K562 (cell line): ENCODE results near the gene AARS1. TPM values are rescaled to one million over a fixed set of nuclear protein-coding genes. Genes with fewer than 3 reads are reported as not detected.

Experiments used
- ATF6 ChIP-seq: sonication (generic); formaldehyde crosslinking; IDR thresholded peaks from 2 replicates; pipeline ENCODE4 v1.4.0; 2020; ENCODE audit warnings: mild to moderate bottlenecking, missing genetic modification reagents
- CBX8 ChIP-seq: fragments of 200-600 bp; sonication (generic); IDR thresholded peaks from 2 replicates; pipeline ENCODE4 v1.6.1; 2012; ENCODE audit warnings: borderline replicate concordance, mixed run types, low read depth, mild to moderate bottlenecking, moderate library complexity, mixed read lengths, low read length, control low read depth, inconsistent platforms; ENCODE audit not compliant: poor library complexity, severe bottlenecking; ENCODE audit errors: extremely low read depth
- CXXC5 ChIP-seq: fragments of 250-450 bp; sonication (Bioruptor Pico); IDR thresholded peaks from 2 replicates; pipeline ENCODE4 v1.8.0; 2022; ENCODE audit warnings: inconsistent platforms, mild to moderate bottlenecking, moderate library complexity
- E2F8 ChIP-seq: fragments of 450-650 bp; IDR thresholded peaks from 2 replicates; pipeline ENCODE4 v1.7.1; 2018; ENCODE audit warnings: mild to moderate bottlenecking, low read depth; ENCODE audit not compliant: partially characterized antibody
- HDAC6 ChIP-seq: IDR thresholded peaks from 2 replicates; pipeline ENCODE4 v1.6.1; 2012; ENCODE audit warnings: low read depth, mild to moderate bottlenecking, control low read depth, inconsistent platforms, low read length, moderate library complexity
- HMG20B ChIP-seq: fragments of 250-450 bp; sonication (Bioruptor Pico); IDR thresholded peaks from 2 replicates; pipeline ENCODE4 v1.5.0; 2021; ENCODE audit warnings: mild to moderate bottlenecking
- JUNB ChIP-seq: fragments of 450-650 bp; formaldehyde crosslinking; conservative IDR thresholded peaks from 2 replicates; pipeline ENCODE4 v1.4.0; 2020; ENCODE audit warnings: mild to moderate bottlenecking
- LEF1 ChIP-seq: fragments of 450-650 bp; IDR thresholded peaks from 2 replicates; pipeline ENCODE4 v1.6.1; 2016; ENCODE audit warnings: mild to moderate bottlenecking
- NR4A1 ChIP-seq, 2 experiments: fragments of 250-450 bp in 1 of 2; fragments of 450-650 bp in 1 of 2; sonication (Bioruptor Pico) in 1 of 2; IDR thresholded peaks; 2 replicates each; pipeline versions ENCODE4 v1.4.0 to v1.6.1; 2016 to 2020; ENCODE audit warnings: mild to moderate bottlenecking in 2 of 2, missing compliant biosample characterization in 1 of 2, missing genetic modification characterization in 1 of 2, moderate library complexity in 1 of 2
- RNF219 ChIP-seq: fragments of 250-450 bp; sonication (Bioruptor Pico); IDR thresholded peaks from 2 replicates; pipeline ENCODE4 v1.5.0; 2022; ENCODE audit warnings: mild to moderate bottlenecking
- SNAPC5 ChIP-seq: fragments of 250-450 bp; sonication (Bioruptor Pico); IDR thresholded peaks from 2 replicates; pipeline ENCODE4 v1.8.0; 2021; ENCODE audit warnings: moderate library complexity, mild to moderate bottlenecking, inconsistent platforms
- TFE3 ChIP-seq: fragments of 450-650 bp; formaldehyde crosslinking; IDR thresholded peaks from 2 replicates; pipeline ENCODE4 v1.4.0; 2020; ENCODE audit warnings: mild to moderate bottlenecking, mixed read lengths
- TGIF2 ChIP-seq: sonication (generic); formaldehyde crosslinking; IDR thresholded peaks from 2 replicates; pipeline ENCODE4 v1.8.1; 2022; ENCODE audit warnings: mild to moderate bottlenecking, missing genetic modification reagents, moderate library complexity
- TRIM28 ChIP-seq: fragments of 450-650 bp; IDR thresholded peaks from 2 replicates; pipeline ENCODE4 v1.6.1; 2017
- polyA plus RNA-seq, 8 experiments: library from polyadenylated mRNA; depleted of rRNA in 4 of 8; stranded (reverse) in 5 of 8; unstranded in 3 of 8; fragments of >200 nt; fragmentation: Nextera tagmentation in 2 of 8; fragmentation: Illumina TruSeq in 1 of 8; extraction: Ambion mirVana in 2 of 8; extraction: Trizol in 1 of 8; gene quantifications; 2 replicates each; pipeline versions ENCODE4 v1.2.1 to v1.2.3, GENCODE V29; 2011 to 2014; ENCODE audit warnings: inconsistent platforms in 1 of 8, missing spikeins in 1 of 8
- total RNA-seq, 7 experiments: library from RNA; depleted of rRNA in 6 of 7; stranded (reverse); fragments of >200 nt in 6 of 7; fragmentation: Illumina TruSeq in 2 of 7; extraction: Trizol in 2 of 7; gene quantifications; 2 replicates each; pipeline versions ENCODE4 v1.2.1 to v1.2.3, GENCODE V29; 2011 to 2021; ENCODE audit warnings: low replicate concordance in 1 of 7

Gene AARS1
- total and polyA plus RNA-seq, 9 of the 15 experiments (the other 6 are each of a cell fraction or from before 2014, with no cell fraction given) = 50.1 to 235 (median 174) TPM

GRCh38 chr16:70250748-70251628 lies 38.3 kb downstream of the AARS1 start (continued):
- TF ChIP-seq RNF219 (CRISPR knock-in tag) (no peak), TGIF2 (CRISPR knock-in tag) (no peak), HMG20B (no peak), LEF1 (no peak), CBX8 (no peak), ATF6 (CRISPR knock-in tag) (no peak), JUNB (CRISPR knock-in tag) (no peak), TFE3 (no peak), HDAC6 (peak; percentile 65; the same call in 1 of the 2 replicates), TRIM28 (no peak), NR4A1 (CRISPR knock-in tag; IDR thresholded peaks at IDR 0.05) (no peak), NR4A1 (tag; IDR thresholded peaks at IDR 0.05) (0 out of 2 replicates have a peak, but pooled peaks have one; percentile 30), E2F8 (peak; percentile 19), CXXC5 (peak; percentile 39), SNAPC5 (CRISPR knock-in tag) (no peak)
